Measurements from ENCODE around the gene POMGNT1.

GRCh38 chr1:46204406-46204742 is 6.1 kb upstream of the POMGNT1 start:
- TF ChIP-seq CTCF (IDR thresholded peaks at IDR 0.05) (no peak), POLR2A (IDR thresholded peaks at IDR 0.05) (no peak)
